GM18507 (cell line): ENCODE measurements around the gene BCAS3.
A peak's percentile ranks its signal among the peaks of the same experiment; 100 is the strongest.

ENCODE experiments used
- DNase-seq: peaks from one replicate; pipeline ENCODE4 v3.0.0; 2011; ENCODE audit warnings: low read depth; ENCODE audit not compliant: insufficient read length; ENCODE audit errors: extremely low spot score
- FAIRE-seq: peaks from 2 replicates; lab custom pipeline; 2011; peaks lifted over from hg19 to GRCh38; lab: Jason Lieb, UNC

BCAS3 gene

GRCh38 chr17:61411261-61412142 is 733.9 kb downstream of the BCAS3 start:
- DNase-seq = no peak
- no peak for FAIRE-seq

- FAIRE-seq = peak; percentile 38
- peak; percentile 78 for DNase-seq
These were observed 734.6 kb downstream of the BCAS3 start for GRCh38 chr17:61412143-61412859.

GRCh38 chr17:61412860-61413660 is 735.4 kb downstream of the BCAS3 start:
- FAIRE-seq = no peak

GRCh38 chr17:61413661-61414126 is 736.0 kb downstream of the BCAS3 start:
- no peak for FAIRE-seq
- DNase-seq = no peak

More at GRCh38 chr17:61412860-61413660, 735.4 kb downstream of the BCAS3 start:
- no peak for DNase-seq

- FAIRE-seq (no peak), DNase-seq (no peak)
These were observed 736.7 kb downstream of the BCAS3 start for GRCh38 chr17:61414141-61414935.

GRCh38 chr17:61414936-61415251 is 737.2 kb downstream of the BCAS3 start:
- no peak for FAIRE-seq
- DNase-seq = no peak

GRCh38 chr17:61415374-61416210 is 737.9 kb downstream of the BCAS3 start:
- FAIRE-seq = no peak
- no peak for DNase-seq

- FAIRE-seq (no peak), DNase-seq (no peak)
These were observed 738.5 kb downstream of the BCAS3 start for GRCh38 chr17:61416211-61416539.

GRCh38 chr17:61416540-61417363 is 739.1 kb downstream of the BCAS3 start:
- FAIRE-seq (peak; percentile 89), DNase-seq (peak; percentile 68)

- DNase-seq (no peak), FAIRE-seq (no peak)
These were observed 740.8 kb downstream of the BCAS3 start for GRCh38 chr17:61418449-61418848.

- FAIRE-seq = no peak
- DNase-seq = no peak
These were observed 741.9 kb downstream of the BCAS3 start for GRCh38 chr17:61419496-61420046.

- FAIRE-seq (no peak), DNase-seq (no peak)
These were observed 742.4 kb downstream of the BCAS3 start for GRCh38 chr17:61420052-61420451.

- DNase-seq = no peak
- FAIRE-seq = no peak
These were observed 743.2 kb downstream of the BCAS3 start for GRCh38 chr17:61420745-61421398.

- DNase-seq = no peak
- FAIRE-seq = no peak
These were observed 743.8 kb downstream of the BCAS3 start for GRCh38 chr17:61421460-61421859.

GRCh38 chr17:61422116-61422799 is 744.6 kb downstream of the BCAS3 start:
- DNase-seq (no peak), FAIRE-seq (no peak)

GRCh38 chr17:61422869-61423268 is 745.2 kb downstream of the BCAS3 start:
- no peak for DNase-seq
- no peak for FAIRE-seq
